ENCODE data around the gene KAZN.
"Not testable (repeated sequence)": the region's sequence is repeated elsewhere in the genome, so short reads cannot be mapped to it uniquely, and the experiment has no call there.

The KAZN gene

DNA sequence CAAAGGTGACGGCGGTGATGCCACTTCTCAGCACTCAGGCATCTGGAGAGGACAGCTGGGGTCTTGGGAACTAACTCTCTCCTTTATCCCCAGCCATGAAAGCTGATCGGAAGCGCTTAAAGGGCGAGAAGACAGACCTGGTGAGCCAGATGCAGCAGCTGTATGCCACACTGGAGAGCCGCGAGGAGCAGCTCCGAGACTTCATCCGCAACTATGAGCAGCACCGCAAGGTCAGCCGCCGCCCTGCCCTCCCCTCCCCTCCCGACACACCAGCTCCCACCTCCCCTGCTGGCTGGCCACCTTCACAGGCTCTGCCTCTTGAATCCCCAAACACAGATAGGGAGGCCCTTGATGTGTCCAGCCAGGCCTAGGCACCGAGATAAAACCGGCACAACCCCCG is 436.2 kb downstream of the KAZN start:
- no peak for DNase-seq (ENCODE audit: low read depth)

DNA sequence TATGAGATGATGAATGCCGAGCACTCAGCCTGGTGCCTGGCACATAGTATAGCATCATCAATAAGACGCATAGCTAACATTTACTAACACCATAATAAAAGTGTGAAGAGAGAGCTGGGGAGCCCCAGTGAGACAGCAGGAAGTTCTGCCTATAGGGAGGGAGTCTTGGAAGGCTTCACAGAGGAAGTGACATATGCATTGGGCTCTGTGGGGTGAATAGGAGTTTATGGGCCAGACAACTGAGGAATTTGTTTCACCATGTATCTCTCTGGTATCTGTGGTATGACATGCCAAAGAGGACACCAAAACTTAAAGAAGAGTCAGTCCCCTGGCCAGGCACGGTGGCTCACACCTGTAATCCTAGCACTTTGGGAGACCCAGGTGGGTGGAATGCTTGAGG is 436.8 kb downstream of the KAZN start:
- no peak for DNase-seq (ENCODE audit: low read depth)

DNA sequence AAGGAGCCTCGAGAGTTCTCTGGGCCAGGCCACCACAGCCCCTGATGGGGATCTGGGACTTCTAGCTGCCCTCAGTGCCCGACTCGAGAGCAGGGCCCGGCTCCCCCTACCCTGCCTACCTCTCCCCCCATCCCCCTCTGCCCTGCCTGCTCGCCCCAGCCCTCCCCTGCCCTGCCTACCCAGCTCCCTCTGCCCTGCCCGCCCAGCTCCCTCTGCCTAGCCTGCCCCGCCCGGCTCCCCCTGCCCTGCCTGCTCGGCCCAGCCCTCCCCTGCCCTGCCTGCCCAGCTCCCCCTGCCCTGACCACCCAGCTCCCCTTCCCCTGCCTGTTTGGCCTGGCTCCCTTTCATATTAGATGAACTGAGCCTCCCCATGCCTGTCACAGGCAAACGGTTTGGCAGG is 437.6 kb downstream of the KAZN start:
- no peak for DNase-seq (ENCODE audit: low read depth)

GRCh38 chr1:15038232-15039016 is 439.9 kb downstream of the KAZN start:
- no peak for DNase-seq (ENCODE audit: low read depth)

GRCh38 chr1:15039017-15039648 is 440.6 kb downstream of the KAZN start:
- no peak for DNase-seq (ENCODE audit: low read depth)

DNA sequence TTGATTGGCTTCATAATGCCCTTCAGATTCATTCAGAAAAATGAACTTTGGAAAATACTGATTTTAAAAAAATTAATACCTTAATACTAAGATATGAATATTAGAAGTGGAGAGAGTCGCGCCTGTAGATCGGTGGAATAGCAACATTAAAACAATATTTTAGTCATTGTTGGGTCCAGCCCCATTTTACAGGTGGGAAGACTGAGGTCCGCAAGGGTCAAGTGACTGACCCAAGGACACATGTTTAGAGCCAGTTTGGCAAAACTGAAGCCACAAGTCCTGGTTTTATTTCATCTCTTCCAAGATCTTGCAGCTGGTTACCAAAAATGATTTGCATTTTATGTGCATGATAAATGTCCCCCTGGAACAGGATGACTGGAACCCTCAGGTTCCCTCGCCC is 441.4 kb downstream of the KAZN start:
- DNase-seq (ENCODE audit: low read depth) = no peak

- DNase-seq (ENCODE audit: low read depth) = not testable (repeated sequence)
Observed at GRCh38 chr1:15040685-15041084, 442.2 kb downstream of the KAZN start.

- DNase-seq (ENCODE audit: low read depth) = no peak
Observed at GRCh38 chr1:15042866-15043265, 444.4 kb downstream of the KAZN start.

- no peak for DNase-seq (ENCODE audit: low read depth)
Observed at GRCh38 chr1:15043934-15044333, 445.4 kb downstream of the KAZN start.

GRCh38 chr1:15045123-15045522 is 446.6 kb downstream of the KAZN start:
- no peak for DNase-seq (ENCODE audit: low read depth)

GRCh38 chr1:15046487-15047165 is 448.1 kb downstream of the KAZN start:
- DNase-seq (ENCODE audit: low read depth) = peak; percentile 53

- no peak for DNase-seq (ENCODE audit: low read depth)
Observed at GRCh38 chr1:15047237-15047636, 448.8 kb downstream of the KAZN start.

- no peak for DNase-seq (ENCODE audit: low read depth)
Observed at GRCh38 chr1:15048437-15048980, 450.0 kb downstream of the KAZN start.

- DNase-seq (ENCODE audit: low read depth) = no peak
Observed at GRCh38 chr1:15049067-15049466, 450.6 kb downstream of the KAZN start.

GRCh38 chr1:15051882-15052528 is 453.5 kb downstream of the KAZN start:
- DNase-seq (ENCODE audit: low read depth) = peak; percentile 34

GRCh38 chr1:15053153-15053552 is 454.7 kb downstream of the KAZN start:
- no peak for DNase-seq (ENCODE audit: low read depth)

GRCh38 chr1:15055736-15056415 is 457.4 kb downstream of the KAZN start:
- no peak for DNase-seq (ENCODE audit: low read depth)

DNA sequence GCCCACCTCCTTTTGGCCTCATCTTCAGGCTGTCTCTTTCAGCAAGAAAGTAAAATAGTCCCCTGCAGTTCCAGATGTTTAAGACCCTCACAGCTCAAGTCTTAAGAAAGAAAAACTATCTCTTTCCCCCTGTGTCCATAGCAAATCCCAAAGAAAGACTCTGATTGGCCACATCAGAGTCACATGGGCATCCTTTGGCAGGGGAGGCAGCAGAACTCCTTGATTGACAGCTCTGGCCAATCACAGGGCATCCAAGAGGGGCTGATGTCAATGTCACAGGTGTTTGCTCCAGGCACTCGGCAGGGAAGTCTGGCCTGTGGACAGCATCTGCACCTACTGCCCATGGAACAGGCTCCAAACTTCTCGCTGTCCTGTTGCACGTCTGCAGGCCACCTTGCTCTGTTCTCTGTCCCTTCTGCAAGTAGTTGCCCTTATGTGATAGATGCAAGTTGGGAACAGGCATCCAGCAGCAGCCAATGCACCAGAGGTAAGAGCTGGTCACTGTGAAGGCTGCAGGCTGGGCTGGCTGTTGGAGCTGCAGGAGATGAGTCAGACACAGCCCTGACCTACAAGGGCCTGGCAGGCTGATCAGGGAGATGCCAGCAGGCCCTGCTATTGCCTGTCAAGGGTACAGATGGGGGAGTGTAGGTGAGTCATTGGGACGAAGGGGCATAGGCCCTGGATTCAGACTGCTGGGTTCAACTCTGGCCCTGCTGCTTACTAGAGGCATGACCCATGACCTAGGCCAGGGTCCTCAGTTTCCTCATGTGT is 458.2 kb downstream of the KAZN start:
- peak; percentile 16 for DNase-seq (ENCODE audit: low read depth)

DNA sequence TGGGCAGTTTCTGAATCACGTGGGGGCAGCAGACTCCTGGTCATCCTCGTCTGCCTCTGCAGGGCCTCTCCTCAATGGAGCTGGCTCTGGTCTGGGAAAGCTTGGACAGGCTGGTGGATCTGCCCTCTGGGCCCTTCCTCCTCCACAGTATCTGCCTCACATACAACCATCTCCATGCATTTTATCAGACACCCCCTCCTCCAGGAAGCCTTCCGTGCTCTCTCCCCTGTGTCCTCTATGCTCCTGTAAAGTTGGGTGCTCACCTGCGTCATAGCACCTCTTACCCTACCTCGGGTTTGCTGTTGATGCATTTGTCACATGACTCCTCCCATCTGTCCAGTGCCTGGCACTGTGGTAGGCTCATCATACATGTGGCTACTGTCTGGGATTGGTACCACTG is 459.3 kb downstream of the KAZN start:
- DNase-seq (ENCODE audit: low read depth) = no peak

DNA sequence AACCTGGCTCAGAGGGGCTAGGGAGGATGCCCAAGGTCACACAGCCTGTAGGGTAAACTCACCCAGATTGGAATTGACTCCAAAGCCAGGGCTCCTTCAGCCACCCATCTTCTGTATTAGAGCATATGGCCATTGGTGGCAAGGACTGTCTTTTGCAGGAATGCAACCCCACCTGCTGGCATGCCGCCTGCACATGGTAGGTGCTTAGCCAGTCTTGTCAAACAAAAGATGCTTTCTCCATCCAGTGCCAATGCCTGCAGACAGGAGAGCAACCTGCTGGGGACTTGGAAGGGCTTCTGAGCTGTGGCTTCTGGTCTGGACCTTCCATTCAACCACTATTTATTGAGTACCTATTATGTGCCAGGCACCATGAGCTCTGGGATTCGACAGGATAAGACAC is 459.8 kb downstream of the KAZN start:
- DNase-seq (ENCODE audit: low read depth) = no peak

GRCh38 chr1:15060104-15060503 is 461.6 kb downstream of the KAZN start:
- no peak for DNase-seq (ENCODE audit: low read depth)
